Spleen (tissue), 11 donors: ENCODE measurements around the gene GSPT1. TPM values are rescaled to one million over a fixed set of nuclear protein-coding genes. Genes with fewer than 3 reads are reported as not detected.
"Not testable (repeated sequence)": the region's sequence is repeated elsewhere in the genome, so short reads cannot be mapped to it uniquely, and the experiment has no call there.

ENCODE experiments used
- DNase-seq: peaks from one replicate; pipeline ENCODE4 v3.0.0-alpha.2; 2020
- H3K27ac ChIP-seq, 8 donors: fragments of 200-600 bp; sonication (generic) in 7 of 8; 1 replicate in 4 of 8; 2 replicates in 4 of 8; pipeline versions ENCODE4 v1.5.0 to v1.8.0; 2016 to 2021; ENCODE audit warnings: inconsistent platforms in 4 of 8, mild to moderate bottlenecking in 4 of 8, moderate library complexity in 1 of 8
- H3K27me3 ChIP-seq, 7 donors: fragments of 200-600 bp; sonication (generic) in 6 of 7; replicated peaks in 1 of 7; 1 replicate in 4 of 7; 2 replicates in 3 of 7; pipeline versions ENCODE4 v1.5.0 to v1.8.0; 2016 to 2021; ENCODE audit warnings: inconsistent platforms in 3 of 7, mild to moderate bottlenecking in 1 of 7
- H3K36me3 ChIP-seq, 6 donors: fragments of 200-600 bp; sonication (generic) in 5 of 6; 1 replicate in 4 of 6; 2 replicates in 2 of 6; pipeline versions ENCODE4 v1.5.0 to v1.8.0; 2016 to 2021; ENCODE audit warnings: inconsistent platforms in 2 of 6
- H3K4me1 ChIP-seq, 6 donors: fragments of 200-600 bp; sonication (generic) in 5 of 6; 1 replicate in 3 of 6; 2 replicates in 3 of 6; pipeline versions ENCODE4 v1.5.0 to v1.8.0; 2016 to 2021; ENCODE audit warnings: inconsistent platforms in 3 of 6
- H3K4me3 ChIP-seq, 8 donors: fragments of 200-600 bp; sonication (generic) in 7 of 8; 1 replicate in 4 of 8; 2 replicates in 4 of 8; pipeline versions ENCODE4 v1.5.0 to v1.8.0; 2016 to 2021; ENCODE audit warnings: inconsistent platforms in 4 of 8, mild to moderate bottlenecking in 4 of 8, moderate library complexity in 2 of 8
- H3K9me3 ChIP-seq, 8 donors: fragments of 200-600 bp; sonication (generic) in 7 of 8; 1 replicate in 4 of 8; 2 replicates in 4 of 8; pipeline versions ENCODE4 v1.5.0 to v1.8.0; 2016 to 2021; ENCODE audit warnings: inconsistent platforms in 4 of 8
- POLR2A ChIP-seq, 3 donors: fragments of 450-650 bp; IDR thresholded peaks; one replicate each; pipeline ENCODE4 v1.5.1; 2017; ENCODE audit warnings: antibody characterized with exemption in 3 of 3, mild to moderate bottlenecking in 1 of 3
- POLR2AphosphoS5 ChIP-seq, 3 donors: sonication (generic); formaldehyde crosslinking; IDR thresholded peaks; one replicate each; pipeline ENCODE4 v1.5.1; 2017; ENCODE audit warnings: antibody characterized with exemption in 3 of 3
- WGBS, 5 donors: extraction: QIAGEN DNeasy Blood & Tissue Kit in 3 of 5; methylation state at CpG; one replicate each; pipeline versions ENCODE4 v1.1.5 to v1.1.7; 2013 to 2018; 5-methylcytosine and 5-hydroxymethylcytosine counted together
- intact Hi-C: fragments of 100-400 bp; cut with DNase I; formaldehyde crosslinking; loops from one replicate; pipeline ENCODE4 v1.15.0; 2023; ENCODE audit warnings: low total_unique reads
- polyA plus RNA-seq, 3 donors: library from polyadenylated mRNA; stranded (reverse); fragments of 200-250 nt; gene quantifications; one replicate each; pipeline ENCODE4 v1.2.1, GENCODE V29; 2013
- small RNA-seq, 4 donors: library from RNA; depleted of rRNA; stranded (forward); fragments of <200 nt; gene quantifications; one replicate each; pipeline ENCODE3, GENCODE V24; 2016
- total RNA-seq, 7 donors: library from RNA; depleted of rRNA in 3 of 7; stranded (reverse); fragments of >200 nt in 3 of 7; fragmentation: NEBNext Ultra II Directional in 4 of 7; extraction: Animal tissue kit (Norgen Biotek cat#: 25700) in 4 of 7; gene quantifications; one replicate each; pipeline versions ENCODE4 v1.1.0 to v1.2.1, GENCODE V29; 2016 to 2021
- TF ChIP-seq, protein P1 (sequence below), 11 experiments: fragments of 200-600 bp in 7 of 11; fragments of 450-650 bp in 4 of 11; sonication (generic) in 4 of 11; IDR thresholded peaks in 8 of 11; conservative IDR thresholded peaks in 3 of 11; 1 replicate in 7 of 11; 2 replicates in 4 of 11; pipeline versions ENCODE4 v1.4.0 to v1.8.0; 2016 to 2021; ENCODE audit warnings: antibody characterized with exemption in 11 of 11, inconsistent platforms in 4 of 11, mild to moderate bottlenecking in 1 of 11
- donor health status: healthy with polysubstance abuse.
- donor health status: DM: no; HTN: no; CAD: no; lungs with moderate emphysema.
- donor health status: DM: no; HTN: no; CAD: no.
- donor health status: Bipolar disorder and iron deficiency.
- donor health status: healthy.
- donor health status: DM: no; HTN: no; CAD: no.
- donor health status: DM: yes; HTN: yes; CAD: no.

Gene GSPT1
- total and polyA plus RNA-seq, 10 donors: 17.1 to 123 (median 62.3) TPM

DNA sequence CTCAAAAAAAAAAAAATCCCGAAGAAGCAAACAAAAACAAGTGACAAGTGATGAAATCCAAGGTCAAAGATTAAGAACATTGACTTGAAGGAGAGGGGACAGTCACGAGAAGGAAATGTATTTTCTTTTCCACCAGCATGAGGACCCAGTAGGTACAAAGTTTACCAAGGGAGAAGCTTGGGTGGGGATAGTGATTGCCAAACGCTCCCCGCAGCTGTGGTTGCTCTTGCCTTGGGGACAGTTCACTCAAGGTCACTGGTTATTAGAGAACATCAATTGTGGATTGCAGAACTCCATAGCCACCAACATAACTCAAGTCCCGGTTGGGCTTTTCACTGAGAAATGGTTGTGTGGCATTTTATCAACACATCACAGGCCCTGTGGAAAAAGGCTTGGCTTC, 91.4 kb downstream of the GSPT1 start:
- H3K9me3 ChIP-seq: no peaks in the 10 kb centered on the region
- no peaks in the 10 kb centered on the region for H3K36me3 ChIP-seq
- 34 to 65% (median 44%) methylated on average over 5 of the region's 5 CpGs for WGBS, 5 donors
- H3K4me3 ChIP-seq: no peak overlapping the region
- peak overlapping the region in 5 of 8 donors; percentile 56 to 66 (median 58) for H3K27ac ChIP-seq
- intact Hi-C loops: no loop called here
- peaks cover 0 to 24% (median 6%) of the 10 kb centered on the region in 6 donors for H3K4me1 ChIP-seq
- no peak for TF ChIP-seq POLR2A (IDR thresholded peaks at IDR 0.05)
- TF ChIP-seq, protein P1, sequence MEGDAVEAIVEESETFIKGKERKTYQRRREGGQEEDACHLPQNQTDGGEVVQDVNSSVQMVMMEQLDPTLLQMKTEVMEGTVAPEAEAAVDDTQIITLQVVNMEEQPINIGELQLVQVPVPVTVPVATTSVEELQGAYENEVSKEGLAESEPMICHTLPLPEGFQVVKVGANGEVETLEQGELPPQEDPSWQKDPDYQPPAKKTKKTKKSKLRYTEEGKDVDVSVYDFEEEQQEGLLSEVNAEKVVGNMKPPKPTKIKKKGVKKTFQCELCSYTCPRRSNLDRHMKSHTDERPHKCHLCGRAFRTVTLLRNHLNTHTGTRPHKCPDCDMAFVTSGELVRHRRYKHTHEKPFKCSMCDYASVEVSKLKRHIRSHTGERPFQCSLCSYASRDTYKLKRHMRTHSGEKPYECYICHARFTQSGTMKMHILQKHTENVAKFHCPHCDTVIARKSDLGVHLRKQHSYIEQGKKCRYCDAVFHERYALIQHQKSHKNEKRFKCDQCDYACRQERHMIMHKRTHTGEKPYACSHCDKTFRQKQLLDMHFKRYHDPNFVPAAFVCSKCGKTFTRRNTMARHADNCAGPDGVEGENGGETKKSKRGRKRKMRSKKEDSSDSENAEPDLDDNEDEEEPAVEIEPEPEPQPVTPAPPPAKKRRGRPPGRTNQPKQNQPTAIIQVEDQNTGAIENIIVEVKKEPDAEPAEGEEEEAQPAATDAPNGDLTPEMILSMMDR (IDR thresholded peaks at IDR 0.05 in 8 of 11, conservative IDR thresholded peaks at IDR 0.05 in 3 of 11): no peak
- peak in 1 of 3 donors; percentile 71 for TF ChIP-seq POLR2AphosphoS5 (IDR thresholded peaks at IDR 0.05)
- peak; percentile 79 for DNase-seq
- no peaks in the 10 kb centered on the region for H3K27me3 ChIP-seq

DNA sequence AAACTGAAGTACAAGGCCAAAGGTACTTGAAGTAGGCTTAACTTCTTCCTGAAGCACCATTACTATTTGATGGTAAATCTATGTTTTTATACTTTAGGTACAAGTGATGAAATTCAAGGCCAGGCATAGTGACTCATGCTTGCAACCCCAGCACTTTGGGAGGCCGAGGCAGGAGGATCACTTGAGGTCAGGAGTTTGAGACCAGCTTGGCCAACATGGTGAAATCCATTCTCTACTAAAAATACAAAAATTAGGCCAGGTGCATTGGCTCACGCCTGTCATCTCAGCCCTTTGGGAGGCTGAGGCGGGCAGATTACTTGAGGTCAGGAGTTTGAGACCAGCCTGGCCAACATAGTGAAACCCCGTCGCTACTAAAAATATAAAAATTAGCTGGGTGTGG, 92.1 kb downstream of the GSPT1 start:
- H3K9me3 ChIP-seq, H3K36me3 ChIP-seq, DNase-seq, intact Hi-C loops, H3K27me3 ChIP-seq, H3K4me3 ChIP-seq: not testable (repeated sequence)
- WGBS, 5 donors: 89 to 96% (median 92%) methylated on average over 5 of the region's 5 CpGs
- Histone ChIP-seq H3K4me1 (peaks cover 0 to 24% (median 6%) of the 10 kb centered on the region in 6 donors), H3K27ac (peak overlapping the region in 6 of 8 donors; percentile 20 to 66 (median 52))

DNA sequence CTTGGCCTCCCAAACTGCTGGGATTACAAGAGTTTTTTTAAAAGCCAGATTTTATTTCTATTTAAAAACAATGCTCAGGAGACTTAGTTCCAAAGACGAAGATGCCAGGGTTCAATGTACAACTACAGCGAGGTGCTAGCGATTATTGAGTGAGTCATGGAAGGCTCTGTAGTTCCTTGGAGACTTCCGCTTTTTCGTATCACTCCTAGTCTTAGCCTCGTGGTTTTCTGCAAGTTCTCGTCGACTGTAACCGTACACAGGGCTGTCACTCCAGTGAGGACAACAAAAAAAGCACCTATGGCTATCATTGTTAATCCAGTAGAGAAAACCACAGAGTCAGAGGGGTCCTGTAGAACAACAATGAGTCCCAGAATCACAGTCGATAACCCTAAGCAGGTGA, 96.0 kb downstream of the GSPT1 start:
- intact Hi-C loops: no loop called here
- no peak for DNase-seq
- H3K9me3 ChIP-seq: no peaks in the 10 kb centered on the region
- WGBS, 5 donors: 51 to 65% (median 63%) methylated on average over 10 of the region's 10 CpGs
- H3K36me3 ChIP-seq: no peaks in the 10 kb centered on the region
- peaks cover 0 to 26% (median 5%) of the 10 kb centered on the region in 6 donors for H3K4me1 ChIP-seq
- no peak overlapping the region for H3K27ac ChIP-seq
- H3K27me3 ChIP-seq: no peaks in the 10 kb centered on the region
- H3K4me3 ChIP-seq: no peak overlapping the region
- TF ChIP-seq, protein P1 (IDR thresholded peaks at IDR 0.05 in 8 of 11, conservative IDR thresholded peaks at IDR 0.05 in 3 of 11): no peak
- TF ChIP-seq POLR2A (IDR thresholded peaks at IDR 0.05) (no peak), POLR2AphosphoS5 (IDR thresholded peaks at IDR 0.05) (no peak)

DNA sequence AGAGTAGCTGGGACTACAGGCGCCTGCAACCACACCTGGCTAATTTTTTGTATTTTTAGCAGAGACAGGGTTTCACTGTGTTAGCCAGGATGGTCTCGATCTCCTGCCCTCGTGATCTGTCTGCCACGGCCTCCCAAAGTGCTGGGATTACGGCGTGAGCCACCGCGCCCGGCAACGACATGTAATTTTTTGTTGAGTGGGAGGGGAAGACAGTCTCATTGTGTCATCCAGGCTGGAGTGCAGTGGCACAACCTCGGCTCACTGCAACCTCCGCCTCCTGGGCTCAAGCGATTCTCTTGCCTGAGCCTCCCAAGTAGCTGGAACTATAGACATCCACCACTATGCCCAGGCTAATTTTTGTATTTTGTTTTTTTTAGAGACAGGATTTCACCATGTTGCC, 96.8 kb downstream of the GSPT1 start:
- H3K36me3 ChIP-seq, DNase-seq, intact Hi-C loops, H3K9me3 ChIP-seq, H3K4me3 ChIP-seq, H3K27ac ChIP-seq, H3K27me3 ChIP-seq: not testable (repeated sequence)
- whole genome bisulfite sequencing, 5 donors: 86 to 95% (median 91%) methylated on average over 13 of the region's 13 CpGs
- peaks cover 0 to 25% (median 7%) of the 10 kb centered on the region in 6 donors for H3K4me1 ChIP-seq

Small RNA genes within 50 kb of the gene (small RNA-seq; reads per million reads assigned to genes)
- gene AC007216.5 (0 reads per million in 4 donors), gene COX6CP1 (0 to 0.34 (median 0) reads per million in 4 donors)

Other genes with a start within 250 kb of the GSPT1 start
- 10 to 100 TPM; 44.5 to 59.5 (median 49.1) TPM for gene SNN, start 247.5 kb downstream of the GSPT1 start, total RNA-seq
- 10 to 100 TPM; 22.3 to 53.7 (median 25.1) TPM for gene SNN, start 247.5 kb downstream of the GSPT1 start, polyA plus RNA-seq
- 100 to 1,000 TPM in 1 of 7 donors, 10 to 100 TPM in 6; 42.7 to 104 (median 64.0) TPM for gene TXNDC11, start 173.1 kb downstream of the GSPT1 start, total RNA-seq
- gene TXNDC11, start 173.1 kb downstream of the GSPT1 start, polyA plus RNA-seq: 10 to 100 TPM; 28.3 to 43.4 (median 36.6) TPM
- gene ZC3H7A, start 118.7 kb downstream of the GSPT1 start, total RNA-seq: 100 to 1,000 TPM in 3 of 7 donors, 10 to 100 TPM in 4; 77.1 to 118 (median 90.3) TPM
- gene ZC3H7A, start 118.7 kb downstream of the GSPT1 start, polyA plus RNA-seq: 10 to 100 TPM; 28.7 to 41.6 (median 34.1) TPM
- 100 to 1,000 TPM in 6 of 7 donors, 10 to 100 TPM in 1; 85.8 to 135 (median 112) TPM for gene RSL1D1, start 64.4 kb downstream of the GSPT1 start, total RNA-seq
- gene RSL1D1, start 64.4 kb downstream of the GSPT1 start, polyA plus RNA-seq: 100 to 1,000 TPM in 2 of 3 donors, 10 to 100 TPM in 1; 75.6 to 124 (median 104) TPM
- 10 to 100 TPM in 5 of 7 donors, 1 to 10 TPM in 2; 5.7 to 23.7 (median 13.5) TPM for gene NPIPB2, start 26.1 kb upstream of the GSPT1 start, total RNA-seq
- 1 to 10 TPM; 4.0 to 6.1 (median 5.1) TPM for gene NPIPB2, start 26.1 kb upstream of the GSPT1 start, polyA plus RNA-seq
- gene TNFRSF17, start 49.3 kb upstream of the GSPT1 start, total RNA-seq: 10 to 100 TPM in 2 of 7 donors, 1 to 10 TPM in 5; 4.8 to 20.1 (median 7.5) TPM
- 10 to 100 TPM in 2 of 3 donors, 1 to 10 TPM in 1; 9.5 to 15.1 (median 14.7) TPM for gene TNFRSF17, start 49.3 kb upstream of the GSPT1 start, polyA plus RNA-seq
- gene SNX29, start 60.8 kb upstream of the GSPT1 start, total RNA-seq: 10 to 100 TPM; 42.5 to 91.9 (median 78.5) TPM
- 1 to 10 TPM; 5.7 to 6.9 (median 6.9) TPM for gene SNX29, start 60.8 kb upstream of the GSPT1 start, polyA plus RNA-seq